ENCODE data around the gene MBOAT2.
"Not testable (repeated sequence)": the region's sequence is repeated elsewhere in the genome, so short reads cannot be mapped to it uniquely, and the experiment has no call there.

The MBOAT2 gene, protein sequence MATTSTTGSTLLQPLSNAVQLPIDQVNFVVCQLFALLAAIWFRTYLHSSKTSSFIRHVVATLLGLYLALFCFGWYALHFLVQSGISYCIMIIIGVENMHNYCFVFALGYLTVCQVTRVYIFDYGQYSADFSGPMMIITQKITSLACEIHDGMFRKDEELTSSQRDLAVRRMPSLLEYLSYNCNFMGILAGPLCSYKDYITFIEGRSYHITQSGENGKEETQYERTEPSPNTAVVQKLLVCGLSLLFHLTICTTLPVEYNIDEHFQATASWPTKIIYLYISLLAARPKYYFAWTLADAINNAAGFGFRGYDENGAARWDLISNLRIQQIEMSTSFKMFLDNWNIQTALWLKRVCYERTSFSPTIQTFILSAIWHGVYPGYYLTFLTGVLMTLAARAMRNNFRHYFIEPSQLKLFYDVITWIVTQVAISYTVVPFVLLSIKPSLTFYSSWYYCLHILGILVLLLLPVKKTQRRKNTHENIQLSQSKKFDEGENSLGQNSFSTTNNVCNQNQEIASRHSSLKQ

DNA sequence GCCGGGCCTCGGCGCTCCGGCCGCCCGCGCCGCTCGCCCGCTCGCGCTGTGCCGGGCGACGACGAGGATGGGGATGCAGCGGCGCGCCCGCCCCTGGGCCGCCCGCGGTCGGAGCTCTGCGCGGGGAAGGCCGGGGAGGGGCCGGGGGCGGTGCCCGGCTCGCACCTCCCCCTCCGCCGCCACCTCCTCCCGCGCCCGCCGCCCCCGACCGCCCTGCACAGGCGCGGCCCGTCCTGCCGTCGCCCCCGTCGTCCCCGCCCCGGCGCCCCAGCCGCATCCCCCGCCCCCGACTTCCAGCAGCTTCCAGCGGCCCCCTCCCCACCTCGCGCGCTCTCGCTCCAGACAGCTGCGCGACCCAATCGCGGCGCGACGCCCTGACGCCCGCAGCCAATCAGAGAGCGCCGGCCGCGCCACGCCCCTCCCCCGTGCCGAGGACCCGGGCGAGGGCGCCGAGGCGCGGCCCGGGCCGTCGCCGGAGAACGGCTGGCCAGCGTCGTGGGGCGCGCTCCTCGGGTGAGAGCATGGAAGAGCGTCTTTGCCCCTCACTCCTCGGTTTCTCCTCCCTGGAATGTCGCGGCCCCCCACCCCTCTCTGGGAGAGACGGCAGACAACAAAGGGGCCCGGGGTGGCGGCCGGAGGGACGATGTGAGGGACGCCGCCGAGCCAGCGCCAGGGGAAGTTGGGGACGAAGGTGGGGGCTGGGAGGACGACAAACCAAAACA lies at the start of gene MBOAT2:
TSS of gene MBOAT2 (minus strand) at position 69 of the 722 bp plus-strand sequence. CDS start 70 bp downstream, outside the sequence.
- peak; percentile 77 to 86 for DNase-seq

DNA sequence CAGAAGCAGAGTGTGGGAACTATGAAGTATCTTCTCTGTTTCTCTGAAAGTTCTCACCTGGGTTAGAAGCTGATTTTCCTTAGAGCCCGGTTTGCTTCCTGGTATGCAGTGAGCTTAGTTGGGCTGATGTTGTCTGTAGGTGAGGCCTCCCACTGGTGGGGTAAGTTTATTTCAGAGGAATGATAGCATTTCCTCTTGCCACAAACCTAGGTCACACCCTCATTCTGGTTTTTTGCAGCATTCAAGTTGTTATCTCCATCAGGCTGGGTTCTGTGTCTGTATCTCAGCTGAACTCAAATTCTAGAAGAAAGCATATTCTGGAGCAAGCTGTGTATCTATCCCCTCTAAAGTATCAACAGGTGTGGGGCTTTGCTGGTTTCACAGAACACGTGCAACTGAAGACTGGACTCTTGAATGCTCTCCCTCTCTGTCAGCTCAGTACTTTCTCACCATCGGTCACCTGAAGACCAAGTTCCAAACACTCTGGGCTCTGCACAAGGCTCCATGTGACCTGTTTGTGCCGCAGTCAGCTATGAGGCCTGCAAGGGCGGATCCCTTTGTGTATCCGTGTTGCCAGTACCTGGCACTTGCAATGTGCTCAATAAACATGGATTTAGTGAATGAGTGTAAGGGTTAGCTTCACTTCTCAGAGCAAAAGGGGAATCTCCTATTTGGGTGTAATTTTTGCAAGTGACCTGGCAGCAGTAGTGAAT lies 49.5 kb upstream of the MBOAT2 start:
- no peak for DNase-seq

DNA sequence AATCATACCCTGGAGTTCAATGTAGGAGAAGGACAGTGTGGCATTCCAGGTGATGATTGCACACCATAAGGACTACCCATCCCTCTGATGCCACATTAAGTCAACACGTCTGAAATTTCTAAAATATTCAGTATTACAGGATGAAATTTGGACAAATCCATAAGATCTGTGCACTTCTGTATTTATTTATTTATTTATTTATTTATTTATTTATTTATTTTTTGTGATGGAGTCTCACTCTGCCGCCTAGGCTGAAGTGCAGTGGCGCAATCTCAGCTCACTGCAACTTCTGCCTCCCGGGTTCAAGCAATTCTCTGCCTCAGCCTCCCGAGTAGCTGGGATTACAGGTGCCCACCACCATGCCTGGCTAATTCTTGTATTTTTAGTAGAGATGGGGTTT lies 48.0 kb upstream of the MBOAT2 start:
- not testable (repeated sequence) for DNase-seq

DNA sequence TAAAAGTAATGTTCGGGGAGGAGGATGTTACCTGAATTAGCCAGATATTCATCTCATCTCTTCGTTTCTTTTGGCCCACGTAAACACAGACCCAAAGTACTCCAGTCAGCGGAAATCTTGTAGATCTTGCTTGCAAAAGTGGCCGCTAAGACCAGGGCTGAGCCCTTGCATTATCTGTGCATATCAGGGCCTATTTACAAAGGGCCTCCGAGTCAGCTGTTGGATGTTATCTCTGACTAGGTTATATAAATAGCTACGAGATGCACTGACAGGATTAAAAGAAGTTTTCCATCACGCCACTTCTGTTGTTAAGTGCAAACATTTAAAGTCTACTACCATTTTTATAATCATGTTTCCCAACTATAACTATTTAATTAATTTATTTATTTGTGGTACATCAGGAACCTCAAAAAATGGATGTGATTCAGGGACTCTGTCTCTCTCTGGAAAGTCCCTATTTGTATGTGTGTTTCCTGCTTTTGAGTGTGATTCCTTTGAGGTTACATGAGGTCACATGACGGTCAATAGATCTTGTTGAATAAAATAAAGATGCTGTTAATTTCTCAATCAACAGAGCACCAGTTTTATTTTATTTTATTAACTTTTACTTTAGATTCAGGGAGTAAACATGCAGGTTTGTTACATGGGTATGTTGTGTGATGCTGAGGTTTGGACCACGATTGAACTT lies 46.8 kb upstream of the MBOAT2 start:
- DNase-seq: no peak

DNA sequence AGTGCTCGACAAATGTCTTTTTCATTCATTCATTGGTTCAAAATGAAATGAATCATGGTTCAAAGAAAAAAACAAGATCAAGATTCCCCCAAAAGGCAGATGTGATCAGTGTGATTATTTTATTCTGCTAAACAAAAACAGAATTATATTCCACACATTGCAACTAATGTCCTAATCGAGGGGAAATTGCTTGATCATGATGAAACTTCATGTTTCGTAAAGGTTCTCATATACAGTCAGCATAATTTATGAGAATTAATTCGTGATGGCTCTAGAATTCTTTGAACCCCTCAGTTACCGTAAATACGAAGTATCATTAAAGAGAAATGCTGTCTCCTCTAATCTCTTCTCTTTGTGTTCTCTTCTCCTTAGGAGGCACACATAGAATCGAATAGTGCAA lies 42.1 kb upstream of the MBOAT2 start:
- no peak for DNase-seq

DNA sequence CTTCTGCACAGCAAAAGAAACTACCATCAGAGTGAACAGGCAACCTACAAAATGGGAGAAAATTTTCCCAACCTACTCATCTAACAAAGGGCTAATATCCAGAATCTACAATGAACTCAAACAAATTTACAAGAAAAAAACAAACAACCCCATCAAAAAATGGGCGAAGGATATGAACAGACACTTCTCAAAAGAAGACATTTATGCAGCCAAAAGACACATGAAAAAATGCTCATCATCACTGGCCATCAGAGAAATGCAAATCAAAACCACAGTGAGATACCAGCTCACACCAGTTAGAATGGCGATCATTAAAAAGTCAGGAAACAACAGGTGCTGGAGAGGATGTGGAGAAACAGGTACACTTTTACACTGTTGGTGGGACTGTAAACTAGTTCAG lies 40.0 kb upstream of the MBOAT2 start:
- DNase-seq: not testable (repeated sequence)

DNA sequence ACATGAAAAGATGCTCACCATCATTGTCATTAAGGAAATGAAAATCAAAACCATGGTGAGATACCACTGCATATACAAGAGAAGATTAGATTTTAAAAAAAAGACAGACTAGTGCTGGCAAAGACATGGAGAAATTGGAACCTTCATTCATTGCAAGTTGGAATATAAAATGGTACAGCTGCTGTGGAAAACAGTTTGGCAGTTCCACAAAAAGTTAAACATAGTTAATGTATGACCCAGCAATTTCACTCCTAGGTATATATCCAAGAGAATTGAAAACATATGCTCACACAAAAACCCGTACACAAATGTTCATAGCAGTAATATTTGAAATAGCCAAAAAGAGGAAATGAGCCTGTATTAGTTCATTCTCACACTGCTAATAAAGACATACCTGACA lies 33.7 kb upstream of the MBOAT2 start:
- no peak for DNase-seq

DNA sequence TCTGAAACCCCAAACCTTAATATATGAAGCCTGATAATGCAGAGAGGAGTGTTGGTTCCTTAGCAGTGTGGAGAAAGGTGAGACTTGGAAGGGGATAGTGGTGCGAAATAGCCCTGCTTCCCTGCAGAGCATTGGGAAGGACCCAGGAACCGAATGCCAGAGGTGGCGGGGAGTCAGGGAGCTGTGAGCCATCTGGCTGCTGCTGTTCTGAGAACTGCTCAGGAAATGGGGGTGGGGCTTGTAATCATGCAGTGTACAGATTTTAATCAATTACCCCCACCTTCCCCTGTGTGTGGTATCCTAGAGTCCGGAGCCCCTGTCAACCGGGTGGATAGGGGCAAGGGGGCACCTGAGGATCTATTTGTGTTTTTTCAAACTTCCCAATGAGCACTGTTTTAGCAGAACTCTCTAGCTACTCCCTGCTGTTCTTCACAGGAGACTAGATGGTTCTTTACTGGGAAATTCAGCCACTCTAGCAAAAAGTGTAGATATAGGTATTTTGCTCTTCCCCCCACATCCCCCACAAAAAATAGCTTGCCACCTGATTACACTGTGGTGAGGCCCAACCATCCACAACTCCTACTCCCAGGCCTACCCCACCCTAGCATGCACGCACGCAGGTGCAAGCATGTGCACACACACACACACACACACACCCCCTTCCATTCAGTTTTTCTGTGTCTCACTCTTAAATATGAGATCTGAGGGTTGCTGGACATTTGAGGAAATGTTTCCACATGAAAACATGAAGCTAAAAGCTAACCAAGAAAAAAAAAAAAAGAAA lies 30.1 kb upstream of the MBOAT2 start:
- no peak for DNase-seq

DNA sequence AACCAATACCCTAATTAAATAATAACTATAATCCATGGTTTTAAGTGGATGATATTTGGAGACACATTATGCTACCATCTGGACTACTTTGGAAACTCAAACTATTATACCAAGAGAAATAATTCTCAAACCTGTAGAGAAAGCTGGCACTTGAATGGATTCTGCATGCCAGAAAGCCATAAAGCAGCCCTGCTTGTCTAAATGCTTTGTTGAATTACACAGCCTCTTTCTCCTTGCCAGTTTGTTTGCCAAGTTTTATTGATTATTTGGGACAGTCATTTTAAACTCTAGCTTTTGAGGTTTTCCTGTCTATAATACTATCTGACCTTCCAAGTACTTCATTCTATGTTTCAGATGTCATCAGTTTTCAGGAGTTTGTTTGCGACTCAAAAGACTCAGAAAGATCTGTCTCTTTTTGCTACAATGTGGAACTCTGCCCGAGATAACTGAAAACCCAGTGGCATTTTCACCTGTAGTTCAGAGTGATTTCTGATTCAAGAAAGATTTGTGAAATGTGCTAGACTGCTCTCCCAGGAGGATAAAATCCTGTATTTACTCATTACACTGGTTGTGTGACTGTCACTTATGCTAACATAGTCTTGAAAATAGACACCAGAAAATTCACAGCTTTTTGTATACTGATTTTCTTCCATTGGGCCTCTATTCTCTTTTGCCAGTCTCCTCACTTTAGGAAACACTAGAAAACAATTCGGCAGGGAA lies 29.2 kb upstream of the MBOAT2 start:
- DNase-seq: no peak

DNA sequence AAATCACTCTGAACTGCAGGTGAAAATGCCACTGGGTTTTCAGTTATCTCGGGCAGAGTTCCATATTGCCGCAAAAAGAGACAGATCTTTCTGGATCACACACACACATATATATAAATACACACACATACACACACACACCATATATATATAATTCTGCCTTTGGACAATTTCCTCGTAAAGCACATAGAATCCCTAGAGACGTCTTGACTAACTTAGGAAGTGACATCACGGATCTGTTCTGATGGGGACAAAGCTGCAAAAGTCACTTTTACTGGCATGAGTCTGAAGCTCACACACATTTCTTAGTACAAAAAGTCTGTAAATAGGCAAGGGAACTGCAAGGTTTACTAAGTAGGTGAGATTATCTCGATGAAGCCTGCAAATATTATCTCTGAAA lies 28.6 kb upstream of the MBOAT2 start:
- DNase-seq: no peak

DNA sequence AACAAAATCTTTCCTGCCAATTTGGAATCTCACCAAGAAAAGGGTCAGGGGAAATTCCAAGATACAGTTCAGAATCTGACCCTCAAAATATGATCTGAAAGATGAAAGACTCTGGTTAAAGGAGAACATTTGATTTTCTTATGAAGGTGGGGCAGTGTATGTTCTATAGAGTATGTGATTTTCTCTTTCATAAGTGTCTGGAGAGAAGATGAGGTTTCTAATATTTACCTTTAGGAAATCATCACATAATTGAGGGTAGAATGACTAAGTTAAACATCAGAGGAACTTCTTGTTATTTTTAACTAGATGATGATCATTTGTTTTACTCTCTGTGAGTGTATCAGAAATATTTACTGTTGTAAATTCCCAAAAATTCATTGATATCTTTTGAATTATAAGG lies 27.8 kb upstream of the MBOAT2 start:
- no peak for DNase-seq

DNA sequence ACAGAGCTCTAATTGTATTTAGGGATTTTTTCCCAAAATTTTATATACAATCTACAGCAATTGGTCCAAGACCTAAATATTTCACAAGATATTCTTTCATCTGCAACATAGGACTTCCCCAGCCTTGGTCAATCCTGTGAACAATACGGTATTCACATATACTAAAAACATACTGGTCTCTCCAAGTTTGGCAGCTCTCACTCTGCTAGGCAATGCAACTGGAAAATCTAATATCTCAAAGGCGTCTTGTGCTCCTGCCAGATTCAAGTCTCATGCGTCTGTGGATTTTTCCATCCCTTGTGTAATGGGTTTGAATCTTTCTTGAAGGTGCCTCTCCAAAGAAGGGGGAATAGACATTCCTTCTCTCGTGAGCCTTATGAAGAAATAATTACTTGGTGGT lies 27.4 kb upstream of the MBOAT2 start:
- no peak for DNase-seq

DNA sequence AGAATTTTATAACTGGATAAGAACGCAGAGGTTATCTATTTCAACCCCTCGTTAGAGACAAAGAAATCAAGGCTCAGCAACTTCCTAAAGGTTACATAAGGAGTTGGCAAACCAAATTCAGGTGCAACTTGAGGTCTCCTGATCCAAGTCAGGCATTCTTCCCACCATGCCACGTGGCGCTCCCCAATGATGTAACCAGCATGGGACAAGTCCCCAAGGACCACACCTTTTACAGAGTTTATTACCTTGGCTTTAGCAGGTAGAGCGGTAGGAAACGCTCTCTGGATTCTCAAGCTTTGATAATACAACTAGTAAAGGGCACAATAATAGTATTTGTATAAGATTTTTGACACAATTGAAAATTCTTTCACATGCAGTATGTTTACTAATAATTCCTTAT lies 26.7 kb upstream of the MBOAT2 start:
- DNase-seq: no peak

DNA sequence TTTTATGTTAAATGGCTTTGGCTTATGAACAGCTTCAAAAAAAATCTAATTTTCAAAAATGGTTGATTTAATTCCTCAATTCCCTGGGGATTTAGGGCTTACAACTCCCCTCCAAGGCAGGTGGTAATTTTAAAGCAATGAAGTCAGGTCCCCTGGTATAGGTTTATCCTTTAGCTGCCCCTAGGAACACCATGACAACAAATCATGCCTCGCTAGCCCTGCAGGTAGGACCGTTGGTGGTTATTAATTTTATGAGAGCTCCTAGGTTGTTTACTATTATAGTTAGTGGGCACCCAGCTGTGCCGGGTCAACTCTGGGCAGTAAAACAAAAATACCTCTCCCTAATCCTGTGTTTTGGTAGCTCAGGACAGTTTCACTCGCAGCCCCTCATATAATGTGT lies 26.2 kb upstream of the MBOAT2 start:
- no peak for DNase-seq

DNA sequence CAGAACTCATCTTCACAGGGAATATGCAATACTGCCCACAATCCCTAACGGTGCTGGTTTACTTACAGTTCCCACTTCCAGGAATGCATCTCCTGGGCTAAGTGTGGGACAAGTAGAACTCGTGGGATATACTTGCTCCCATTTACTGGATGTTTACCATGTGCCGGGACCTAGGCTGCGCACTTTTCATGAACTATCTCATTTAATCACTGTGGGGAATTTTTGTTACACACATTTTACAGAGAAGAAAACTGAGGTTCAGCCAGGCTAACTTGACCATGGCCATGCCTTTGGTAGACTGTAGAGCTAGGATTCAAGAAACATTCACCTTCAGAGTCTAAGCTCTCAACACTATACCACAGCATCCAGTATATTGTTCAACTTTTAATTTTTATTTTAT lies 24.4 kb upstream of the MBOAT2 start:
- DNase-seq: no peak

DNA sequence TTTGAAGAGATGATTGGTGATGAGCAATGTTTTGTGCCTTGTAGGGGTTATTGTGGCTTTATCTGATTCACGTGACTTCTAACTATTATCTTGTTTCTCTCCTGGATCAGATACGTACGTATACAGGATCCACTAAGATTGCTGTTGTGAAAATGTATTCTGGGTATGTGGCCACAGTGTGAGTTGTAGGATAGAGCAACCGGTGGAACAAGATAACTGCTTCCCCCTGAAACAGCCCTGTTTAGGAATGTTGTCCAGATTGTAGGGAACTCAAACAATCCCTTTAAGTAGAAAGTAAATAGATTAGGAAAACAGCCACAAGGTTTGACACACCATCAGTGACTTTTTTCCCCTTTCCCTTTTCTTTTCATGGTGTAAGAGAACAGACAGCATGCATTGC lies 22.3 kb upstream of the MBOAT2 start:
- no peak for DNase-seq

DNA sequence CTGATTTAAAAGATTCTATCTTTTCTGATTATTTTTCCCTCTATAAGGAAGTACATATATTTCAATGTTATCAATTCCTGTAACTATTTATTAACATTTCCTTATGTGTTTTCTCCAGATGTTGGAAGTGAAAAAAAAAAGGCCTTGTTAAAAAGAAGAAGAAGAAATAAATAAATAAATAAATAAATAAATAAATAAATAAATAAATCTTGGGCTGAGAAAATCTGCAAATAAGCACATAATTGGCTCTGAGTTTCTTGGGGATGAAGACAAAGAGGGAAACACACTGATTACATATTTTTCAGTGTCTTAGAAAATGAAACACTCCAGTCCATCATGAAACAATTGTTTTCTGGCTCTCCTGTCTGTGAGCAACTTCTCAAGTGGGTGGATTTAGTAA lies 21.1 kb upstream of the MBOAT2 start:
- DNase-seq: no peak

DNA sequence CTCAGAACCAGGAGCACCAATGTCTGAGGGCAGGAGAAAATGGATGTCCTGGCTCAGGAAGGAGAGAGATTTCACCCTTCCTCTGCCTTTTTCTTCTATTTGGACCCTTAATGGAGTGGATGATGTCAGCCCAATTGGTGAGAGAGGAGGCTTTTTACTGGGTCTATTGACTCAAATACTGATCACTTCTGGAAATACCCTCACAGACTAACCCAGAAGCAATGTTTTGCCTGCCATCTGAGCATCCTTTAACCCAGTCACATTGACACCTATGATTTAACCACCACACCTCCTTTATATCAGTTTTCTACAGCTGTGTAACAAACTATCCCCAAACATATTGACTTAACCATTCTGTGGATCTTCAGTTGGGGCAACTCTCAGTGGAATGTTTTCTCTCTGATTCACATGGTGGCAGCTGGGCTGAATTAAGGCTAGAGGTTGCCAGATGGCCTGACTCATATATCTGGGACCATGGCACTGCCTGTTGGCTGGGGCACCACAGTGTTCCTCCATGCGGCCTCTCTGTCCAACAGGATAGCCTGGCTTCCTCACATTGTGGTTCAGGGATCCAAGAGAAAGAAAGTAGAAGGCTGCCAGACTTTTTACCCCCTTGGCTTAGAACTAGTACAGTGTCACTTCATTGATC lies 18.2 kb upstream of the MBOAT2 start:
- DNase-seq: no peak

DNA sequence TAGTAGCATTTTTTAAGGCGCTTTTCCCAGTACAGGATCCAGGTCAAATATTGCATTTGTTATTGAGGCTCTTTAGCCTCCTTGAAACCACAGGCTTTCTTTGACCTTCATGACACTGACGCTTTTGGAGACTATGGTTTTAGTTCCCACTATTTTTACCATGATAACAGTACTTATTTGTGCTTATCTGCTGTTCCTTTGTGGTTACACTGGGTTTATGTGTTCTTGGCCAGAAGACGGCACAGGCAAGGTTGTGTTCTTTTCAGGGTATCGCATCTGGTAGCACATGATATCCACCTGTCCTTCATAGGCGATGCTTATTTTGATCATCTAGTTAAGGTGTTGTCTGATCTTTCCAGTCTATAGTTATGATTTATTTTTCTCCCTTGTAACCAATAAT lies 16.8 kb upstream of the MBOAT2 start:
- no peak for DNase-seq

DNA sequence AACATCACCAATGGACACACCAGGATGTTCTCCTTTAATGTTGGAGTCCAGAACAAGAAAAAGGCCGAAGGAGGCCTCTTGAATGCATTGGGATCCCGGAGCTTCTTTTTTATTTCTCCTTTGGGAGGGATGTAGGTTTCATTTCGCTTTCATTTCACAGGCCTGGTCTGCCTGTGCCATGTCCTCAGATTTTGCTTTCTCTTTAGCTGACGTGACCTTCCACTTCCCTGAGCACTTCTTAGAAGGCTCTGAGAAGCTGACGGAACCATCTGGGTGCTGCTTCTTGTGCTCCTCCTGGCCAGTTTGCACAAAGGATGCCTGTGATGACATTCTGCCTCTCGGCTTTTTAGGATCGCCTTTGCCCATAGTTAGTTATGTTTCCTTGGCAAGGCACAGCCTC lies 15.1 kb upstream of the MBOAT2 start:
- DNase-seq: no peak

DNA sequence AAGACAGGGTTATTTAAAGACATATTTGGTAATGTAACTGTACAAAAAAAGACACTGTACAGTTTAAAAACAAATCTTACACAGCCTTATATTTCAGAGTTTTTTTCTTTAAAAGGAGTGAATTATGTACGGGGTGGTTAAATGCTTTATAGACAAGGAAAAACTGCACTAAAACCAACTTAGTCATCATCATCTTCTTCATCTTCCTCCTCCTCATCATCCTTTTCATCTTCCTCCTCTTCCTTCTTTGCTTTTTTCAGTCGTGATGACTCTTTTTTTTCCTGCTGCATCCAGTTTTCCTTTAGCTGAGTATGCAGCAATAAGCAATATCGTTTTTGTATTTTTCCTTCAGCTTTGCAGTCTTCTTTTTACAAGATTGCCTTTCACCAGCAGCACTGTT lies 14.6 kb upstream of the MBOAT2 start:
- no peak for DNase-seq

All from CD4-positive, alpha-beta T cell treated with Interferon alpha-2 for 1 hour (primary cell).